HCT116 (cell line): ENCODE results near the gene COPS7B.

ENCODE experiments used
- EGR1 ChIP-seq: IDR thresholded peaks from 2 replicates; pipeline ENCODE4 v1.6.1; 2012; ENCODE audit warnings: low read depth
- EZH2phosphoT487 ChIP-seq: fragments of 200-600 bp; IDR thresholded peaks from 2 replicates; pipeline ENCODE4 v1.6.1; 2018; ENCODE audit warnings: antibody characterized with exemption, borderline replicate concordance
- POLR2AphosphoS5 ChIP-seq: IDR thresholded peaks from 2 replicates; pipeline ENCODE4 v1.6.1; 2011; ENCODE audit warnings: mild to moderate bottlenecking, low read depth, low read length, moderate library complexity
- SP1 ChIP-seq: IDR thresholded peaks from 2 replicates; pipeline ENCODE4 v1.6.1; 2012; ENCODE audit warnings: low read depth
- TCF7L2 ChIP-seq: IDR thresholded peaks from 2 replicates; pipeline ENCODE4 v1.7.0; 2011; ENCODE audit warnings: borderline replicate concordance, inconsistent platforms; ENCODE audit not compliant: insufficient read depth, insufficient read length; ENCODE audit errors: extremely low read depth
- ZBTB33 ChIP-seq: IDR thresholded peaks from 2 replicates; pipeline ENCODE4 v1.6.1; 2011; ENCODE audit warnings: mild to moderate bottlenecking, low read length, moderate library complexity; ENCODE audit not compliant: insufficient replicate concordance; ENCODE audit errors: extremely low read depth
- TF ChIP-seq, protein P1 (sequence below), 3 experiments: fragments of 200-600 bp in 1 of 3; sonication (generic) in 1 of 3; IDR thresholded peaks in 2 of 3; conservative IDR thresholded peaks in 1 of 3; 2 replicates each; pipeline ENCODE4 v1.5.1; 2012 to 2017; ENCODE audit warnings: low read depth in 2 of 3, low read length in 2 of 3, antibody characterized with exemption in 1 of 3, borderline replicate concordance in 1 of 3, control low read depth in 1 of 3, mild to moderate bottlenecking in 1 of 3, mixed read lengths in 1 of 3, mixed run types in 1 of 3, moderate library complexity in 1 of 3; ENCODE audit not compliant: insufficient read depth in 1 of 3

GRCh38 chr2:231780909-231781797 lies 5.1 kb upstream of the COPS7B start, which contains the start of gene PDE6D:
- TF ChIP-seq, protein P1, sequence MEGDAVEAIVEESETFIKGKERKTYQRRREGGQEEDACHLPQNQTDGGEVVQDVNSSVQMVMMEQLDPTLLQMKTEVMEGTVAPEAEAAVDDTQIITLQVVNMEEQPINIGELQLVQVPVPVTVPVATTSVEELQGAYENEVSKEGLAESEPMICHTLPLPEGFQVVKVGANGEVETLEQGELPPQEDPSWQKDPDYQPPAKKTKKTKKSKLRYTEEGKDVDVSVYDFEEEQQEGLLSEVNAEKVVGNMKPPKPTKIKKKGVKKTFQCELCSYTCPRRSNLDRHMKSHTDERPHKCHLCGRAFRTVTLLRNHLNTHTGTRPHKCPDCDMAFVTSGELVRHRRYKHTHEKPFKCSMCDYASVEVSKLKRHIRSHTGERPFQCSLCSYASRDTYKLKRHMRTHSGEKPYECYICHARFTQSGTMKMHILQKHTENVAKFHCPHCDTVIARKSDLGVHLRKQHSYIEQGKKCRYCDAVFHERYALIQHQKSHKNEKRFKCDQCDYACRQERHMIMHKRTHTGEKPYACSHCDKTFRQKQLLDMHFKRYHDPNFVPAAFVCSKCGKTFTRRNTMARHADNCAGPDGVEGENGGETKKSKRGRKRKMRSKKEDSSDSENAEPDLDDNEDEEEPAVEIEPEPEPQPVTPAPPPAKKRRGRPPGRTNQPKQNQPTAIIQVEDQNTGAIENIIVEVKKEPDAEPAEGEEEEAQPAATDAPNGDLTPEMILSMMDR (IDR thresholded peaks at IDR 0.05 in 2 of 3, conservative IDR thresholded peaks at IDR 0.05 in 1 of 3; ENCODE audit: borderline replicate concordance in 1 of 3, insufficient read depth in 1 of 3, low read depth in 2 of 3, low read length in 2 of 3), result no peak
- TF ChIP-seq POLR2AphosphoS5 (peak; percentile 85), SP1 (peak; percentile 99), EZH2phosphoT487 (no peak), ZBTB33 (no peak), TCF7L2 (peak; percentile 68), EGR1 (no peak)
